Stomach (tissue), 9 donors: Measurements from ENCODE around the gene CFAP91. TPM values are rescaled to one million over a fixed set of nuclear protein-coding genes. Genes with fewer than 3 reads are reported as not detected.

Source experiments
- DNase-seq, 2 donors: peaks; one replicate each; pipeline versions ENCODE4 v3.0.0 to v3.0.0-alpha.2; 2013 to 2019
- H3K27ac ChIP-seq, 5 donors: fragments of 200-600 bp in 4 of 5; sonication (generic) in 4 of 5; one replicate each; pipeline ENCODE4 v1.5.1; 2013 to 2019; ENCODE audit warnings: mild to moderate bottlenecking in 1 of 5, moderate library complexity in 1 of 5
- H3K27me3 ChIP-seq, 3 donors: fragments of 200-600 bp; sonication (generic); one replicate each; pipeline ENCODE4 v1.5.1; 2017 to 2019; ENCODE audit warnings: mixed run types in 1 of 3
- H3K36me3 ChIP-seq, 4 donors: fragments of 200-600 bp; sonication (generic); 1 replicate in 3 of 4; 2 replicates in 1 of 4; pipeline ENCODE4 v1.5.1; 2016 to 2019
- H3K4me1 ChIP-seq, 4 donors: fragments of 200-600 bp; sonication (generic); one replicate each; pipeline ENCODE4 v1.5.1; 2016 to 2019
- H3K4me3 ChIP-seq, 4 donors: fragments of 200-600 bp; sonication (generic) in 3 of 4; one replicate each; pipeline ENCODE4 v1.5.1; 2016 to 2019; ENCODE audit warnings: mild to moderate bottlenecking in 1 of 4
- H3K9me3 ChIP-seq, 4 donors: fragments of 200-600 bp; sonication (generic); one replicate each; pipeline ENCODE4 v1.5.1; 2016 to 2019
- CTCF ChIP-seq, 7 experiments: fragments of 450-650 bp in 4 of 7; fragments of 200-600 bp in 3 of 7; sonication (generic) in 3 of 7; IDR thresholded peaks; one replicate each; pipeline ENCODE4 v1.5.1; 2016 to 2019; ENCODE audit warnings: antibody characterized with exemption in 7 of 7, control low read depth in 2 of 7, mild to moderate bottlenecking in 1 of 7
- EP300 ChIP-seq: sonication (generic); formaldehyde crosslinking; IDR thresholded peaks from one replicate; pipeline ENCODE4 v1.6.1; 2017; ENCODE audit warnings: antibody characterized with exemption
- POLR2A ChIP-seq, 4 donors: fragments of 450-650 bp; IDR thresholded peaks; one replicate each; pipeline ENCODE4 v1.6.1; 2016; ENCODE audit warnings: antibody characterized with exemption in 4 of 4, control low read depth in 2 of 4, mild to moderate bottlenecking in 1 of 4, moderate library complexity in 1 of 4
- POLR2AphosphoS5 ChIP-seq, 3 donors: sonication (generic); formaldehyde crosslinking; IDR thresholded peaks; one replicate each; pipeline ENCODE4 v1.6.1; 2016; ENCODE audit warnings: antibody characterized with exemption in 3 of 3
- WGBS, 5 donors: extraction: QIAGEN DNeasy Blood & Tissue Kit in 3 of 5; methylation state at CpG; one replicate each; pipeline versions ENCODE4 v1.1.5 to v1.1.7; 2013 to 2018; 5-methylcytosine and 5-hydroxymethylcytosine counted together
- intact Hi-C: fragments of 100-400 bp; cut with DNase I; formaldehyde crosslinking; loops from one replicate; pipeline ENCODE4 v1.15.1; 2023; ENCODE audit warnings: low total_unique reads
- polyA plus RNA-seq, 3 donors: library from polyadenylated mRNA; stranded (reverse); fragments of 200-250 nt; gene quantifications; one replicate each; pipeline ENCODE4 v1.2.3, GENCODE V29; 2013
- total RNA-seq, 5 donors: library from RNA; depleted of rRNA; stranded (reverse); fragments of >200 nt; gene quantifications; one replicate each; pipeline versions ENCODE4 v1.1.0 to v1.2.3, GENCODE V29; 2014 to 2016
- donor health status: healthy with polysubstance abuse.
- donor health status: Bipolar disorder and iron deficiency.
- donor health status: healthy.

Gene CFAP91
- total and polyA plus RNA-seq, 8 donors: 1.5 to 46.1 (median 3.6) TPM

GRCh38 chr3:119659606-119660291 lies 43.1 kb upstream of the CFAP91 start:
- TF ChIP-seq POLR2AphosphoS5 (IDR thresholded peaks at IDR 0.05): no peak
- no peak for TF ChIP-seq EP300
- no peak for TF ChIP-seq POLR2A (IDR thresholded peaks at IDR 0.05)
- no peak for TF ChIP-seq CTCF (IDR thresholded peaks at IDR 0.05)
- H3K4me3 ChIP-seq: peak overlapping the region in 3 of 4 donors; percentile 25 to 37 (median 34)
- H3K9me3 ChIP-seq: no peaks in the 10 kb centered on the region
- peak overlapping the region in 4 of 5 donors; percentile 43 to 76 (median 59) for H3K27ac ChIP-seq
- peaks cover 0 to 5% (median 2%) of the 10 kb centered on the region in 4 donors for H3K36me3 ChIP-seq
- DNase-seq: no peak
- 78 to 93% (median 86%) methylated on average over 9 of the region's 9 CpGs for WGBS, 5 donors
- H3K27me3 ChIP-seq: no peaks in the 10 kb centered on the region
- intact Hi-C loops: no loop called here
- peaks cover 0 to 31% (median 17%) of the 10 kb centered on the region in 4 donors for H3K4me1 ChIP-seq

- H3K4me1 ChIP-seq: peaks cover 0 to 39% (median 18%) of the 10 kb centered on the region in 4 donors
- peaks cover 0 to 5% (median 2%) of the 10 kb centered on the region in 4 donors for H3K36me3 ChIP-seq
- H3K9me3 ChIP-seq: no peaks in the 10 kb centered on the region
- WGBS, 5 donors: 66 to 88% (median 84%) methylated on average over 9 of the region's 9 CpGs
- TF ChIP-seq POLR2A (IDR thresholded peaks at IDR 0.05) (no peak), CTCF (IDR thresholded peaks at IDR 0.05) (no peak), EP300 (no peak), POLR2AphosphoS5 (IDR thresholded peaks at IDR 0.05) (peak in 1 of 3 donors; percentile 40)
- intact Hi-C loops: no loop called here
- no peaks in the 10 kb centered on the region for H3K27me3 ChIP-seq
- peak within 1 kb of the TSS in 4 of 5 donors; percentile 43 to 76 (median 59) for H3K27ac ChIP-seq
- peak in 1 of 2 donors; percentile 54 for DNase-seq
- H3K4me3 ChIP-seq: peak within 1 kb of the TSS in 3 of 4 donors; percentile 25 to 37 (median 34)
Observed at GRCh38 chr3:119660474-119661440, 42.1 kb upstream of the CFAP91 start, which contains the start of gene POPDC2. Gene POPDC2 (minus strand): TSS chr3:119660589. CDS start chr3:119660423, 166 bp downstream.

- no peak for TF ChIP-seq POLR2A (IDR thresholded peaks at IDR 0.05)
- no peak for TF ChIP-seq POLR2AphosphoS5 (IDR thresholded peaks at IDR 0.05)
- no peak for TF ChIP-seq EP300
- TF ChIP-seq CTCF (IDR thresholded peaks at IDR 0.05): no peak
Observed at GRCh38 chr3:119662604-119663373, 40.0 kb upstream of the CFAP91 start.

More at GRCh38 chr3:119662604-119663373, 40.0 kb upstream of the CFAP91 start:
- Histone ChIP-seq H3K9me3 (no peaks in the 10 kb centered on the region), H3K4me3 (no peak overlapping the region), H3K27me3 (no peaks in the 10 kb centered on the region), H3K36me3 (peaks cover 0 to 14% (median 2%) of the 10 kb centered on the region in 4 donors), H3K4me1 (peaks cover 0 to 40% (median 18%) of the 10 kb centered on the region in 4 donors), H3K27ac (peak overlapping the region in 3 of 5 donors; percentile 5 to 33 (median 26))
- WGBS, 5 donors: 62 to 78% (median 70%) methylated on average over 1 of the region's 1 CpG
- peak in 1 of 2 donors; percentile 61 for DNase-seq
- intact Hi-C loops: no loop called here
